ENCODE data around the gene FHIT.

Gene FHIT

GRCh38 chr3:61065451-61066011 is 185.7 kb downstream of the FHIT start:
- no peak overlapping the region for H3K4me3 ChIP-seq (ENCODE audit: low read depth, low read length)
- TF ChIP-seq CTCF (IDR thresholded peaks at IDR 0.05; ENCODE audit: low read depth, low read length, missing control alignments) = no peak
- in situ Hi-C loops (cut with HindIII; ENCODE audit: low sequenced_read_pairs) = no loop called here

GRCh38 chr3:61061092-61061723 is 190.0 kb downstream of the FHIT start:
- no peak for DNase-seq (ENCODE audit: low read depth)
- in situ Hi-C loops (cut with HindIII; ENCODE audit: low sequenced_read_pairs) = no loop called here
- TF ChIP-seq CTCF (IDR thresholded peaks at IDR 0.05; ENCODE audit: low read depth, low read length, missing control alignments) = no peak
- H3K4me3 ChIP-seq (ENCODE audit: low read depth, low read length) = no peak overlapping the region

More at GRCh38 chr3:61065451-61066011, 185.7 kb downstream of the FHIT start:
- DNase-seq (ENCODE audit: low read depth) = no peak

- in situ Hi-C loops (cut with HindIII; ENCODE audit: low sequenced_read_pairs) = no loop called here
- TF ChIP-seq CTCF (IDR thresholded peaks at IDR 0.05; ENCODE audit: low read depth, low read length, missing control alignments) = no peak
- H3K4me3 ChIP-seq (ENCODE audit: low read depth, low read length) = no peak overlapping the region
- no peak for DNase-seq (ENCODE audit: low read depth)
These were observed 190.8 kb downstream of the FHIT start for GRCh38 chr3:61060411-61060861.

GRCh38 chr3:61058836-61059235 is 192.4 kb downstream of the FHIT start:
- in situ Hi-C loops (cut with HindIII; ENCODE audit: low sequenced_read_pairs) = no loop called here
- no peak for DNase-seq (ENCODE audit: low read depth)
- TF ChIP-seq CTCF (IDR thresholded peaks at IDR 0.05; ENCODE audit: low read depth, low read length, missing control alignments) = no peak
- H3K4me3 ChIP-seq (ENCODE audit: low read depth, low read length) = no peak overlapping the region

- no peak for DNase-seq (ENCODE audit: low read depth)
- no peak for TF ChIP-seq CTCF (IDR thresholded peaks at IDR 0.05; ENCODE audit: low read depth, low read length, missing control alignments)
- no peak overlapping the region for H3K4me3 ChIP-seq (ENCODE audit: low read depth, low read length)
- in situ Hi-C loops (cut with HindIII; ENCODE audit: low sequenced_read_pairs) = no loop called here
These were observed 193.8 kb downstream of the FHIT start for GRCh38 chr3:61057464-61057863.

GRCh38 chr3:61055447-61055846 is 195.8 kb downstream of the FHIT start:
- TF ChIP-seq CTCF (IDR thresholded peaks at IDR 0.05; ENCODE audit: low read depth, low read length, missing control alignments) = no peak
- in situ Hi-C loops (cut with HindIII; ENCODE audit: low sequenced_read_pairs) = no loop called here

More at GRCh38 chr3:61055447-61055846, 195.8 kb downstream of the FHIT start:
- peak; percentile 19 for DNase-seq (ENCODE audit: low read depth)
- no peak overlapping the region for H3K4me3 ChIP-seq (ENCODE audit: low read depth, low read length)

Data from astrocyte of the cerebellum (primary cell).